Heart right ventricle (tissue), 16 donors: Measurements from ENCODE around the gene CPNE8. TPM values are rescaled to one million over a fixed set of nuclear protein-coding genes. Genes with fewer than 3 reads are reported as not detected.

ENCODE experiments used
- ATAC-seq, 8 donors: fragments of 200-7000 bp; cut with Tn5 transposase; one replicate each; pipeline ENCODE4 v1.9.1; 2020; ENCODE audit warnings: mild to moderate bottlenecking in 8 of 8, moderate library complexity in 8 of 8, moderate number of reproducible peaks in 1 of 8
- DNase-seq, 2 donors: peaks; one replicate each; pipeline ENCODE4 v3.0.0-alpha.2; 2020
- H3K27ac ChIP-seq, 10 donors: fragments of 200-600 bp; sonication (generic) in 2 of 10; one replicate each; pipeline versions ENCODE4 v1.5.0 to v1.8.0; 2020 to 2022; ENCODE audit warnings: mild to moderate bottlenecking in 3 of 10
- H3K27me3 ChIP-seq, 7 donors: fragments of 200-600 bp; one replicate each; pipeline ENCODE4 v1.8.0; 2021 to 2022; ENCODE audit warnings: mild to moderate bottlenecking in 2 of 7
- H3K36me3 ChIP-seq, 9 donors: fragments of 200-600 bp; sonication (generic) in 1 of 9; one replicate each; pipeline versions ENCODE4 v1.5.0 to v1.8.0; 2020 to 2022; ENCODE audit warnings: mild to moderate bottlenecking in 2 of 9
- H3K4me1 ChIP-seq, 9 donors: fragments of 200-600 bp; sonication (generic) in 1 of 9; one replicate each; pipeline versions ENCODE4 v1.5.0 to v1.8.0; 2020 to 2022; ENCODE audit warnings: mild to moderate bottlenecking in 4 of 9
- H3K4me3 ChIP-seq, 10 donors: fragments of 200-600 bp; sonication (generic) in 2 of 10; one replicate each; pipeline versions ENCODE4 v1.5.0 to v1.8.0; 2020 to 2022; ENCODE audit warnings: mild to moderate bottlenecking in 7 of 10, moderate library complexity in 2 of 10
- H3K9me3 ChIP-seq, 11 donors: fragments of 200-600 bp in 10 of 11; sonication (generic) in 2 of 11; one replicate each; pipeline versions ENCODE4 v1.5.0 to v1.8.0; 2013 to 2022; ENCODE audit warnings: mild to moderate bottlenecking in 2 of 11, control low read depth in 1 of 11, moderate library complexity in 1 of 11
- CTCF ChIP-seq, 9 donors: fragments of 200-600 bp; sonication (generic) in 2 of 9; IDR thresholded peaks; one replicate each; pipeline versions ENCODE4 v1.5.0 to v1.8.0; 2021 to 2022; ENCODE audit warnings: antibody characterized with exemption in 9 of 9, mild to moderate bottlenecking in 5 of 9, moderate library complexity in 1 of 9
- WGBS, 2 donors: extraction: QIAGEN DNeasy Blood & Tissue Kit; methylation state at CpG; one replicate each; pipeline ENCODE4 v1.1.7; 2013; ENCODE audit warnings: inconsistent platforms in 1 of 2; 5-methylcytosine and 5-hydroxymethylcytosine counted together
- intact Hi-C, 10 donors: fragments of 100-400 bp; cut with DNase I; formaldehyde crosslinking; loops; one replicate each; pipeline versions ENCODE4 v1.11.1 to v1.14.2; 2022
- polyA plus RNA-seq, 2 donors: library from polyadenylated mRNA; stranded (reverse); fragments of 200-250 nt; gene quantifications; one replicate each; pipeline ENCODE4 v1.2.3, GENCODE V29; 2013
- total RNA-seq, 10 donors: library from RNA; stranded (reverse); fragmentation: NEBNext Ultra II Directional in 3 of 10; extraction: Animal tissue kit (Norgen Biotek cat#: 25700) in 3 of 10; gene quantifications; one replicate each; pipeline versions ENCODE4 v1.2.1 to v1.2.4, GENCODE V29; 2021 to 2023
- donor health status: Arrhythmogenic right ventricular cardiomyopathy.
- donor health status: ischemic (EF 13 %, LVEDD 7.1; RV severe dilation, severe dysfunction).
- donor health status: healthy with polysubstance abuse.
- donor health status: DM: no; HTN: yes; CAD: no.
- donor health status: DM: no; HTN: no; CAD: no.
- donor health status: ischemic (EF 25% LVEDD 6.9; RV normal size, moderate dysfunction).
- donor health status: ischemic (EF 25% LVEDD 5.7; RV mildly dilated, moderate dysfunction).
- donor health status: healthy.
- donor health status: DM: yes; HTN: yes; CAD: no.
- donor health status: Ischemic cardiomyopathy.
- donor health status: ischemic (EF 35%, LVEDD 5.7; RV mildly dilated, moderate dysfunction).
- donor health status: nonischemic (EF 11% LVEDD 7.7; RV severe dilation, severe dysfunction).
- donor health status: DM: yes; HTN: yes; CAD: no.
- donor health status: PGD.
- donor health status: ischemic (EF 29% LVEDD 5.4; RV normal size, mild dysfunction).
- donor health status: nonischemic (EF 23%, LVEDD 6.1; RV moderate dilation, normal function).

Gene CPNE8
- total and polyA plus RNA-seq, 12 donors = 2.5 to 14.9 (median 4.5) TPM

- no peak for ATAC-seq
- WGBS, 2 donors = 67 to 70% methylated on average over 2 of the region's 2 CpGs
- no peaks in the 10 kb centered on the region for H3K4me1 ChIP-seq
- intact Hi-C loops = no loop called here
- H3K27ac ChIP-seq = no peak overlapping the region
- H3K9me3 ChIP-seq = peaks cover 0 to 19% (median 0%) of the 10 kb centered on the region in 11 donors
- H3K27me3 ChIP-seq = no peaks in the 10 kb centered on the region
- TF ChIP-seq CTCF (IDR thresholded peaks at IDR 0.05) = no peak
- H3K36me3 ChIP-seq = no peaks in the 10 kb centered on the region
- DNase-seq = no peak
- H3K4me3 ChIP-seq = no peak overlapping the region
Observed at GRCh38 chr12:38610808-38611350, 294.5 kb downstream of the CPNE8 start.

- 76 to 81% methylated on average over 1 of the region's 1 CpG for WGBS, 2 donors
Observed at GRCh38 chr12:38607295-38607694, 298.1 kb downstream of the CPNE8 start.

More at GRCh38 chr12:38607295-38607694, 298.1 kb downstream of the CPNE8 start:
- H3K27ac ChIP-seq = no peak overlapping the region
- peaks cover 0 to 21% (median 0%) of the 10 kb centered on the region in 11 donors for H3K9me3 ChIP-seq
- no peaks in the 10 kb centered on the region for H3K4me1 ChIP-seq
- TF ChIP-seq CTCF (IDR thresholded peaks at IDR 0.05) = no peak
- H3K4me3 ChIP-seq = no peak overlapping the region
- H3K36me3 ChIP-seq = no peaks in the 10 kb centered on the region
- no peak for DNase-seq
- ATAC-seq = no peak
- intact Hi-C loops = no loop called here
- H3K27me3 ChIP-seq = no peaks in the 10 kb centered on the region
